CD4-positive, alpha-beta T cell (primary cell): ENCODE data around the gene TNFSF13B. TPM values are rescaled to one million over a fixed set of nuclear protein-coding genes. Genes with fewer than 3 reads are reported as not detected.

Source experiments
- ATAC-seq: fragments of 200-7000 bp; cut with Tn5 transposase; one replicate; pipeline ENCODE4 v1.10.0; 2022; ENCODE audit warnings: mild to moderate bottlenecking; ENCODE audit not compliant: poor library complexity
- CTCF ChIA-PET: fragments of 350-600 bp; sonication (Branson Sonifier 250); formaldehyde crosslinking; loops from one replicate; lab custom pipeline; 2021; ENCODE audit warnings: antibody characterized with exemption, inconsistent platforms; lab: Charles Lee
- POLR2A ChIA-PET: fragments of 350-600 bp; sonication (Branson Sonifier 250); formaldehyde crosslinking; loops from one replicate; lab custom pipeline; 2021; ENCODE audit warnings: antibody characterized with exemption, inconsistent platforms; lab: Charles Lee
- DNase-seq, 14 experiments: peaks; one replicate each; pipeline ENCODE4 v3.0.0-alpha.2; 2013 to 2020; ENCODE audit warnings: mixed read lengths in 2 of 14
- H3K27ac ChIP-seq, 2 donors: one replicate each; pipeline versions ENCODE4 v1.5.1 to v1.7.0; 2013; ENCODE audit warnings: low read length in 2 of 2, low read depth in 1 of 2, mild to moderate bottlenecking in 1 of 2
- H3K27me3 ChIP-seq, 2 experiments: 1 replicate in 1 of 2; 2 replicates in 1 of 2; pipeline versions ENCODE4 v1.6.1 to v1.7.0; 2013; ENCODE audit warnings: low read length in 2 of 2, control low read depth in 1 of 2, mild to moderate bottlenecking in 1 of 2, moderate library complexity in 1 of 2; ENCODE audit not compliant: insufficient read depth in 2 of 2, control insufficient read depth in 1 of 2
- H3K36me3 ChIP-seq: one replicate; pipeline ENCODE4 v1.6.1; 2013; ENCODE audit warnings: low read length, control low read depth; ENCODE audit not compliant: insufficient read depth
- H3K4me1 ChIP-seq: one replicate; pipeline ENCODE4 v1.6.1; 2013; ENCODE audit warnings: low read length, control low read depth; ENCODE audit not compliant: insufficient read depth
- H3K4me3 ChIP-seq: one replicate; pipeline ENCODE4 v1.5.1; 2013; ENCODE audit warnings: mild to moderate bottlenecking, low read length, moderate library complexity
- H3K9me3 ChIP-seq, 2 experiments: 1 replicate in 1 of 2; 2 replicates in 1 of 2; pipeline versions ENCODE4 v1.6.1 to v1.7.0; 2013; ENCODE audit warnings: low read length in 2 of 2, mild to moderate bottlenecking in 2 of 2, control low read depth in 1 of 2, moderate library complexity in 1 of 2; ENCODE audit not compliant: control insufficient read depth in 1 of 2, insufficient read depth in 1 of 2
- H3K27ac Mint-ChIP-seq: one replicate; pipeline ENCODE4 v1.8.0; 2020; ENCODE audit warnings: mixed read lengths
- H3K27me3 Mint-ChIP-seq: one replicate; pipeline ENCODE4 v1.8.0; 2021; ENCODE audit warnings: mixed read lengths
- H3K36me3 Mint-ChIP-seq: one replicate; pipeline ENCODE4 v1.8.0; 2021; ENCODE audit warnings: low read depth, mixed read lengths
- H3K4me1 Mint-ChIP-seq: one replicate; pipeline ENCODE4 v1.8.0; 2021; ENCODE audit warnings: low read depth, mixed read lengths
- H3K4me3 Mint-ChIP-seq: one replicate; pipeline ENCODE4 v1.8.0; 2020; ENCODE audit warnings: mild to moderate bottlenecking, mixed read lengths
- H3K9me3 Mint-ChIP-seq: one replicate; pipeline ENCODE4 v1.8.0; 2020; ENCODE audit warnings: mixed read lengths
- intact Hi-C, 2 experiments: fragments of 100-400 bp; cut with DNase I in 1 of 2; cut with micrococcal nuclease in 1 of 2; formaldehyde crosslinking; loops; one replicate each; pipeline versions ENCODE4 v1.15.1 to v1.9.0; 2023 to 2025; cut with DNase I, micrococcal nuclease
- polyA plus RNA-seq, 2 donors: library from polyadenylated mRNA; unstranded; fragments of 120-200 nt; gene quantifications; one replicate each; pipeline ENCODE4 v1.2.1, GENCODE V29; 2013
- total RNA-seq, 174 experiments: library from RNA in 2 of 174; stranded (reverse) in 2 of 174; gene quantifications; one replicate each; pipeline ENCODE4 v1.2.3 and lab custom pipeline; 2021 to 2026
- TF ChIP-seq, protein P1 (sequence below): fragments of 200-600 bp; IDR thresholded peaks from one replicate; pipeline ENCODE4 v1.8.0; 2022; ENCODE audit warnings: antibody characterized with exemption, mild to moderate bottlenecking

The TNFSF13B gene
- 1 to 10 TPM; 1.6 to 1.8 TPM for total RNA-seq
- 15.6 TPM for polyA plus RNA-seq (2013, experiment 1 of 2)
- 14.3 TPM for polyA plus RNA-seq (2013, experiment 2 of 2)
- total RNA-seq (lab: John Stamatoyannopoulos, UW) = 0.23 to 66.7 (median 8.7) reads per million in 172 experiments

GRCh38 chr13:108269601-108270328 is at the start of gene TNFSF13B:
Gene TNFSF13B (plus strand): TSS chr13:108269718. CDS start chr13:108269896, 178 bp downstream.
- Mint-ChIP-seq H3K9me3 (no peaks in the 10 kb centered on the region), H3K27me3 (no peaks in the 10 kb centered on the region), H3K4me1 (peaks cover 59% of the 10 kb centered on the region), H3K27ac (peak within 1 kb of the TSS; percentile 87), H3K4me3 (peak within 1 kb of the TSS; percentile 87), H3K36me3 (no peaks in the 10 kb centered on the region)
- H3K27me3 ChIP-seq = no peaks in the 10 kb centered on the region
- peak within 1 kb of the TSS; percentile 64 for H3K4me3 ChIP-seq
- CTCF ChIA-PET = interaction anchor here (1.1 to 1.2 kb wide), 3 partner anchors 11 to 334 kb away, joined by 3 read pairs; no protein-coding TSS in a partner anchor
- no peaks in the 10 kb centered on the region for H3K36me3 ChIP-seq
- intact Hi-C loops = loop anchor here (10.0 kb wide), 1 partner anchor 45 kb away; no protein-coding TSS in a partner anchor
- TF ChIP-seq, protein P1, sequence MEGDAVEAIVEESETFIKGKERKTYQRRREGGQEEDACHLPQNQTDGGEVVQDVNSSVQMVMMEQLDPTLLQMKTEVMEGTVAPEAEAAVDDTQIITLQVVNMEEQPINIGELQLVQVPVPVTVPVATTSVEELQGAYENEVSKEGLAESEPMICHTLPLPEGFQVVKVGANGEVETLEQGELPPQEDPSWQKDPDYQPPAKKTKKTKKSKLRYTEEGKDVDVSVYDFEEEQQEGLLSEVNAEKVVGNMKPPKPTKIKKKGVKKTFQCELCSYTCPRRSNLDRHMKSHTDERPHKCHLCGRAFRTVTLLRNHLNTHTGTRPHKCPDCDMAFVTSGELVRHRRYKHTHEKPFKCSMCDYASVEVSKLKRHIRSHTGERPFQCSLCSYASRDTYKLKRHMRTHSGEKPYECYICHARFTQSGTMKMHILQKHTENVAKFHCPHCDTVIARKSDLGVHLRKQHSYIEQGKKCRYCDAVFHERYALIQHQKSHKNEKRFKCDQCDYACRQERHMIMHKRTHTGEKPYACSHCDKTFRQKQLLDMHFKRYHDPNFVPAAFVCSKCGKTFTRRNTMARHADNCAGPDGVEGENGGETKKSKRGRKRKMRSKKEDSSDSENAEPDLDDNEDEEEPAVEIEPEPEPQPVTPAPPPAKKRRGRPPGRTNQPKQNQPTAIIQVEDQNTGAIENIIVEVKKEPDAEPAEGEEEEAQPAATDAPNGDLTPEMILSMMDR = no peak
- H3K9me3 ChIP-seq = no peaks in the 10 kb centered on the region
- POLR2A ChIA-PET = interaction anchor here (0.9 to 1.5 kb wide), 3 partner anchors 46 to 52 kb away, joined by 5 to 6 read pairs (median 5); partner anchors contain the start of gene ABHD13
- DNase-seq (peak in 12 of 14 experiments; percentile 12 to 67 (median 35)), ATAC-seq (peak; percentile 61)
- peaks cover 12% of the 10 kb centered on the region for H3K4me1 ChIP-seq
- H3K27ac ChIP-seq = peak within 1 kb of the TSS; percentile 29 to 71

GRCh38 chr13:108220041-108220440 is 49.5 kb upstream of the TNFSF13B start:
- no peaks in the 10 kb centered on the region for H3K9me3 Mint-ChIP-seq
- no peaks in the 10 kb centered on the region for H3K9me3 ChIP-seq
- DNase-seq (peak in 5 of 14 experiments; percentile 17 to 50 (median 30)), ATAC-seq (no peak)
- TF ChIP-seq, protein P1 = no peak
- no peaks in the 10 kb centered on the region for H3K36me3 ChIP-seq
- H3K36me3 Mint-ChIP-seq = peaks cover 35% of the 10 kb centered on the region
- intact Hi-C loops = loop anchor here (10.0 kb wide), 1 partner anchor 55 kb away; no protein-coding TSS in a partner anchor
- H3K27ac ChIP-seq = no peak overlapping the region
- POLR2A ChIA-PET = no interaction called here
- H3K27ac Mint-ChIP-seq = peak overlapping the region; percentile 96
- H3K4me3 Mint-ChIP-seq = peak overlapping the region; percentile 94
- H3K27me3 Mint-ChIP-seq = no peaks in the 10 kb centered on the region
- CTCF ChIA-PET = no interaction called here
- H3K4me1 Mint-ChIP-seq = peaks cover 81% of the 10 kb centered on the region
- no peaks in the 10 kb centered on the region for H3K27me3 ChIP-seq
- H3K4me1 ChIP-seq = peaks cover 30% of the 10 kb centered on the region
- H3K4me3 ChIP-seq = no peak overlapping the region

DNA sequence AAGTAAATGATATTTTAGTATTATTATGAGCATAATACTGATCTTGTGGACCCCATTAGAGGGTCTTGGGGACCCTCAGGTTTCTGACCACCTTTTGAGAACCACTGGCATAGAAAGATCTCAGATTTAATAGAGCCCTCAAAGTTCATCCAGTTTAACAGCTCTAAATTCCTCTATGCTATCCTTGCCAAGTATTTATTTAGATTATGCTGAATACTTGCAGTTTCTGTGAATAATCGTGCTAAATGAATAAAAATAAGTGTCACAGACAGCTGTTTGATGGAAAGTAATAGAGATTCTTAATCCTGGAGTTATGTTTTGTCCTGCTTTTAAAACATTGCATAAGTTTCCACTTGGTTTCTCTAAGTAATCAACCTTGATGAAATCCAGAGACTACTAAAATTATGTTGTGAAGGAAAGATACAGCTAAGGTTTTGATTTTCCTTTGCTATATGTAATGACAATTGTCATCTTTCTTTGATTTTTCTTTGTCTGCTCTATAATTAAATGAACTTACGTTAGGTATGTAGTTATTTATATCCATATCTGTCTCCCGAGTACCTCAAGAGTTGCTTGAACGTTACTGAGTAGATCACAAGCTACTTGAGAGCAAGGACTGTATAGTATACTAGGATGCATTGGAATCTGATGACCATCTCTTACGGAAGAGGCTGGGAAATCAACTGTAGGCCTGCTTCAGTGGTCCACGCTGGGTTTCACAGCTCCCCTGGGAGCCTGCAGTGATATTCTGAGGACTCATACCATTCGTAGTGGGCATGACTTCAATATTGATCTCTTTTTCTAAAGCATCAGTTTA is 45.6 kb upstream of the TNFSF13B start:
- no peak for ATAC-seq
- H3K4me3 Mint-ChIP-seq = peak overlapping the region; percentile 25
- H3K4me3 ChIP-seq = no peak overlapping the region
- H3K4me1 ChIP-seq = peaks cover 18% of the 10 kb centered on the region
- H3K27me3 ChIP-seq = no peaks in the 10 kb centered on the region
- H3K36me3 Mint-ChIP-seq = peaks cover 25% of the 10 kb centered on the region
- H3K9me3 Mint-ChIP-seq = no peaks in the 10 kb centered on the region
- no peaks in the 10 kb centered on the region for H3K36me3 ChIP-seq
- peak overlapping the region; percentile 67 for H3K27ac Mint-ChIP-seq
- ChIA-PET POLR2A (interaction anchor here (0.6 to 1.4 kb wide), 4 partner anchors 8 to 386 kb away, joined by 4 to 5 read pairs (median 4); partner anchors contain the start of gene LIG4), CTCF (interaction anchor here (1.1 kb wide), 1 partner anchor 45 kb away, joined by 3 read pairs; no protein-coding TSS in a partner anchor)
- TF ChIP-seq, protein P1 = no peak
- peak overlapping the region in 1 of 2 donors; percentile 3 for H3K27ac ChIP-seq
- no peak for DNase-seq
- no peaks in the 10 kb centered on the region for H3K27me3 Mint-ChIP-seq
- intact Hi-C loops = loop anchor here (10.0 kb wide), 1 partner anchor 51 kb away; no protein-coding TSS in a partner anchor
- H3K9me3 ChIP-seq = no peaks in the 10 kb centered on the region
- peaks cover 89% of the 10 kb centered on the region for H3K4me1 Mint-ChIP-seq
